Measurements from ENCODE around the gene NFAM1.

DNA sequence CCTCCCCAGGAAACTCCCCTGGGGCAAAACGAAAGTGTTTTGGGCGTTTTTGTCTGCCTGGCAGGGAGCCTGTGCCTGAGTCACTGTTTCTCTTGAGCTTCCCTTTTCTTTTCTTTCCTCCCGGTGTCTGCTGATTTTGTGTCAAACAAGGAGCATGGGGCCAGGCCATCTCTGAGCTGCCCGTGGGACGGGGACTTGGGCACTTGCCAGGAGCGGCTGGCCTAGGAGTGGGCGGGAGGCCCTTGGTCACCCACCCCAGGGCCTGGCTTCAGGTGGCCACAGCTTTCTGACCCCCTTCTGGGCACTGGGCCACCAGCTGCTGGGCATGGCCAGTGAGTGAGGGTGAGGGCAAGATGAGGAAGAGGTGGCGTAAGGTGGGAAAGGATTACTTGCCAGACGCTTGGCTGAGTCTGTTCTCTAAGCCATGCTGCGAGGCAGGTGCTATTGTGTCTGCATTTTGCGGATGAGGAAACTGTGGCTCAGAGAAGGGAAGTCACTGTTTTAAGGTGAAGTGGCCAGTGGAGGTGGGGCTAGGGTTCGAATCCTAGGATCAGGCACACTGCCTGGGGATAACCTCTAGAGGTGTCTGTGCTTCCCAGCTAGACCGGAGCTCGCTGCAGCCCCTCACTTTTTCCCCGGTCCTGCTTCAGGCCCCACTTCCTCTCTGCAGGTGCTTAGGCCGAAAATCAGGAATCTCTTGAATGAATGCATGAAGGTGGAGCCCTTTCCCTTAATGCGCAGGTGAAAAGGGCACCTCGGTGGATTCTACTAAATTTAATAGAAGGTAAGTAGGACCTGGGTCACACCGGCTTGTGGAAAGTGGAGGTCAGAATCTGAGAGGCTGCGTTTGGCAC, 7.8 kb upstream of the NFAM1 start:
- TF ChIP-seq, protein P1, sequence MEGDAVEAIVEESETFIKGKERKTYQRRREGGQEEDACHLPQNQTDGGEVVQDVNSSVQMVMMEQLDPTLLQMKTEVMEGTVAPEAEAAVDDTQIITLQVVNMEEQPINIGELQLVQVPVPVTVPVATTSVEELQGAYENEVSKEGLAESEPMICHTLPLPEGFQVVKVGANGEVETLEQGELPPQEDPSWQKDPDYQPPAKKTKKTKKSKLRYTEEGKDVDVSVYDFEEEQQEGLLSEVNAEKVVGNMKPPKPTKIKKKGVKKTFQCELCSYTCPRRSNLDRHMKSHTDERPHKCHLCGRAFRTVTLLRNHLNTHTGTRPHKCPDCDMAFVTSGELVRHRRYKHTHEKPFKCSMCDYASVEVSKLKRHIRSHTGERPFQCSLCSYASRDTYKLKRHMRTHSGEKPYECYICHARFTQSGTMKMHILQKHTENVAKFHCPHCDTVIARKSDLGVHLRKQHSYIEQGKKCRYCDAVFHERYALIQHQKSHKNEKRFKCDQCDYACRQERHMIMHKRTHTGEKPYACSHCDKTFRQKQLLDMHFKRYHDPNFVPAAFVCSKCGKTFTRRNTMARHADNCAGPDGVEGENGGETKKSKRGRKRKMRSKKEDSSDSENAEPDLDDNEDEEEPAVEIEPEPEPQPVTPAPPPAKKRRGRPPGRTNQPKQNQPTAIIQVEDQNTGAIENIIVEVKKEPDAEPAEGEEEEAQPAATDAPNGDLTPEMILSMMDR (IDR thresholded peaks at IDR 0.05 in 8 of 11, conservative IDR thresholded peaks at IDR 0.05 in 3 of 11): no peak
- no peak for TF ChIP-seq POLR2A (IDR thresholded peaks at IDR 0.05)
